C4-2B (cell line): ENCODE results near the gene PRPF4.

Experiments used
- CTCF ChIP-seq: fragments of 450-650 bp; conservative IDR thresholded peaks from 2 replicates; pipeline ENCODE4 v1.5.1; 2017; ENCODE audit warnings: mild to moderate bottlenecking
- ZFX ChIP-seq: fragments of 450-650 bp; IDR thresholded peaks from 2 replicates; pipeline ENCODE4 v1.6.1; 2017

- TF ChIP-seq CTCF: no peak
- no peak for TF ChIP-seq ZFX
Measured at GRCh38 chr9:113315231-113315630, 39.8 kb downstream of the PRPF4 start.
